ENCODE measurements around the gene DNAJC13.
"Not testable (repeated sequence)": the region's sequence is repeated elsewhere in the genome, so short reads cannot be mapped to it uniquely, and the experiment has no call there.

DNAJC13 gene

DNA sequence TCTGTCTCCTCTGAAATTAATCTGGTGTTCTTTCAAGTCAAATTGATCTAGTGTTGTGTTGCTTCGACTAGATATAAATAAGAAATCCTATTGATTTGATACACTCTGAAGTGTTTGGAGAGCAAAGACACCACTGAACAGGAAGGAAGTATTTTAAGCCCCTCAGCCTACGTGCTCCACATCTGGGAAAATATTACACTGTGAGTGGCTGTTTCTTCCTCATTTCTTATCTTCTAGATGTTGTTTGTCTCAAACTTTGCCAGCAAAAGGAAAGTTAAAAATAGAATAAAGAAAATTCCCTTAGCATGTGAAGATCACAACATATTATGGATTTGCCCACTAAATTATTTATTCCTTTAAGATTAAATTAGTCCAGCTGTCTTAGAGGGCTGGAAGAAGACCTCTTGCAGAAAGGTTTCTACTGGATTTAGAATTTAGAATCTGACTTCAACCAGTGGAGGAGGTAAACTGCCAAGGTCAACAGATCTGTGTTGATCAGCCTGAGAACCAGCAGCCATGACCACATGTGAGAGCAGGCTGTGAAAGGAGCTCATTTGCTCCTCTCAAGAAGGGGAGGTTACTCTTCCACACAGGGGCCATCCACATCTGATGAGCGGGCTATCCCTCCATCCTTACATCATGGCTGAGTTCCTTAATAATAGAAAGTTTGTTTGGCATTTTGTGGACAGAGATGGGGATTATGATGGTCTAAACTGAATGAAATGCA lies 133.4 kb downstream of the DNAJC13 start:
- DNase-seq = no peak

DNA sequence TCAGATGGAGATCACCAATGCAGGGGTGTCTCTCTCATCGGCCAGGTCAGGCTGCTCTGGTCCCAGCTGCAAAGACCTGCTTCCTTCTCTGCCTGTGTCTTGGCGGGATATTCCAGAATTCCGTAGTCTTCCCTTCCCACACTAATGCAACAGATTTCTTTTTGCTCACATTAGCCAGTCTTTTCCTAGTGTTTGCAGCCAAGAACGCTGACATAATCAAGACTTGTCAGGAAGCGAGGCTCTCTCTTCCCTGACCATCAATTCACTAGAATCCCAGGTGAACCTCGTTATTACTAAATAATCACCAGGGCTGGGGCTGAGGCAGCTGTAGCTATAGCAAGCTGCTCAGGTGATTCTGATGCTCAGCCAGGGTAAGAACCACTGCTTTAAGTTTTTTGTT lies 136.5 kb downstream of the DNAJC13 start:
- no peak for DNase-seq

- DNase-seq = no peak
Measured at GRCh38 chr3:132554437-132554836, 137.1 kb downstream of the DNAJC13 start.

DNA sequence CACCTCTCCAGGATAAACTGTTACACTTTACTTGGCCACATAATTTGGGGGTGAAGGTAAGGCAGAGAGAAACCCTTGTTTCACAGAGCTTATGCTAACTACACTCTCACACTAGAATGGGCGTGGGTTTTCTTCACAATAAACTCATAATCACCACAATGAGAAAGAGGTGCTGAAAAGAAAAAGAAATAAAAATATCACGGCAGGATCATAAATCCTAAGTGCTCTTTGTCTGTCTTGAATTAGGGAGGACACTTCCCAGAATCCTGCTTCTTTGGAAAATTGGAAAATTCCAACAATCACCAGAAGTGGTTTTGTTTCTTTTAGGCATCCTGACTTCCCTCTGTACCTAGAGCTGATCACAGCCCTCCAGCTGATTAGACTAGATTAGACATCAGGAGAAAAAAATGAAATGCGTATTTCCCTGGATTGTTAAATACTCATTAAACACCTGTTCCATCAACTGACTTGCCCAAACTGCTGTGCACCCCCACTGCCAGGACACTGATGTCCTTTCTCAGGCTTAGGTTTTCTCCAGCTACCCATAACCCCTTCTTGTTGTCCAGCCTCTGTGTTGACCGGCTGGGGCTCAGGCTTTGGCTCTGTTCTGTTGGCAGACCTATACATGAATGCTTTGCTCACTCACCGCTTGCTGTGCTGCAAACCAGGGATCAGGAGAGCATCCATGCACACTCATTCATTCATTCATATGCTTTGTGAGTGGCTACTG lies 138.2 kb downstream of the DNAJC13 start:
- DNase-seq = no peak

GRCh38 chr3:132556036-132556386 lies 138.7 kb downstream of the DNAJC13 start:
- not testable (repeated sequence) for DNase-seq

- DNase-seq = no peak
Measured at GRCh38 chr3:132556508-132557159, 139.3 kb downstream of the DNAJC13 start.

DNA sequence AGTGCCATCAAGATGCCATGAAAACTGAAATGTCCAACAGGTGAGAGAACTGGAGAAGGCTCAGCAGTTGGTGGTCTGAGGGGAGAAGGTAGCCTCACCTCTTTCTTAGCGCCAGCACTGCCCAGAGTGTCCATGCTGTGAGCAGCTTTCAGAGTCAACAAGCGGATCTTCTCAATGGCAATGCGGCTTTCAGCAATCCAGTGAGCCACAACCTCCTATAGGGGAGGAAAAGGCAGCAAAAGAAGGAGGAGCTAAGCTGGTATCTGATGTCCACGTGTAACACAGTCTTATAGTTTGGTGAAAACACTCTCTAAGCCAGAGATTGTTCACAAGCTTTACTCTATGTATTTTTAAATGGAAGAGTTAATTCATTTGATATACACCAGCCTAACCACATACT lies 143.7 kb downstream of the DNAJC13 start:
- no peak for DNase-seq

- DNase-seq = no peak
Measured at GRCh38 chr3:132563420-132564069, 146.2 kb downstream of the DNAJC13 start.

GRCh38 chr3:132564070-132564465 lies 146.8 kb downstream of the DNAJC13 start:
- no peak for DNase-seq

GRCh38 chr3:132568422-132568821 lies 151.1 kb downstream of the DNAJC13 start:
- no peak for DNase-seq

DNA sequence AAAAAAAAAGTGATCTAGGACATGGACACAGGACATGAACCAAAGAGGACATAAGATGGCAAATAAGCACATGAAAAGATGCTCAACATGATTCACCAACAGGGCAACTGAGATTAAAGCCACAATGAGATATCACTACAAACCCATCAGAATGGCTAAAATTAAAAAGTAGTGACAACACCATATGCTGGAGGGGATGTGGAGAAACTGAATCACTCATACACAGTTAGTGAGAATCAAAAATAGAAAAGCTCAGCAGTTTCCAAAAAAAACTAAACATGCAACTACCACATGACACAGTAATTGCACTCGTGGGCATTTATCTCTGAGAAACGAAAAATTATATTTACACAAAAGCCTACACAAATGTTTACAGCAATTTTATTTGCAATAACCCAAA lies 151.9 kb downstream of the DNAJC13 start:
- no peak for DNase-seq

GRCh38 chr3:132569580-132569979 lies 152.3 kb downstream of the DNAJC13 start:
- no peak for DNase-seq

GRCh38 chr3:132570016-132570415 lies 152.7 kb downstream of the DNAJC13 start:
- DNase-seq = no peak

- DNase-seq = no peak
Measured at GRCh38 chr3:132573797-132574211, 156.5 kb downstream of the DNAJC13 start.

- no peak for DNase-seq
Measured at GRCh38 chr3:132587401-132587800, 170.1 kb downstream of the DNAJC13 start.
